Neuronal stem cell (in vitro differentiated cells): ENCODE measurements around the gene SLC22A16.

ENCODE experiments used
- DNase-seq: peaks from one replicate; pipeline ENCODE4 v3.0.0-alpha.2; 2013; ENCODE audit warnings: low spot score
- H2AFZ ChIP-seq: one replicate; pipeline ENCODE4 v1.6.1; 2013; ENCODE audit warnings: mild to moderate bottlenecking, low read length, inconsistent platforms
- H2AK5ac ChIP-seq: 2 replicates; pipeline ENCODE4 v1.6.1; 2013; ENCODE audit warnings: low read depth, mild to moderate bottlenecking, inconsistent platforms, low read length, moderate library complexity, mixed read lengths
- H2BK120ac ChIP-seq: 2 replicates; pipeline ENCODE4 v1.6.1; 2013; ENCODE audit warnings: low read depth, mild to moderate bottlenecking, inconsistent platforms, low read length, moderate library complexity, mixed read lengths
- H2BK12ac ChIP-seq: one replicate; pipeline ENCODE4 v1.6.1; 2013; ENCODE audit warnings: low read length, inconsistent platforms
- H2BK15ac ChIP-seq: 2 replicates; pipeline ENCODE4 v1.6.1; 2013; ENCODE audit warnings: mild to moderate bottlenecking, low read length, inconsistent platforms, mixed read lengths
- H2BK5ac ChIP-seq: one replicate; pipeline ENCODE4 v1.6.1; 2013; ENCODE audit warnings: inconsistent platforms, mild to moderate bottlenecking, low read length, moderate library complexity
- H3K14ac ChIP-seq: one replicate; pipeline ENCODE4 v1.6.1; 2013; ENCODE audit warnings: low read length, inconsistent platforms
- H3K18ac ChIP-seq: 2 replicates; pipeline ENCODE4 v1.6.1; 2013; ENCODE audit warnings: low read length, inconsistent platforms
- H3K23ac ChIP-seq: 2 replicates; pipeline ENCODE4 v1.6.1; 2013; ENCODE audit warnings: low read depth, mild to moderate bottlenecking, mixed read lengths, low read length, inconsistent platforms; ENCODE audit not compliant: poor library complexity
- H3K27ac ChIP-seq: replicated peaks from 3 replicates; pipeline ENCODE4 v1.5.1; 2013; ENCODE audit warnings: low read length, inconsistent platforms
- H3K27me3 ChIP-seq, 3 experiments: 2 replicates each; pipeline ENCODE4 v1.6.1; 2013; ENCODE audit warnings: low read length in 3 of 3, mild to moderate bottlenecking in 2 of 3, inconsistent platforms in 1 of 3, low read depth in 1 of 3, mixed read lengths in 1 of 3, moderate library complexity in 1 of 3; ENCODE audit not compliant: control insufficient read depth in 3 of 3, insufficient read depth in 3 of 3
- H3K36me3 ChIP-seq, 2 donors: replicated peaks in 1 of 2; 2 replicates each; pipeline ENCODE4 v1.6.1; 2013; ENCODE audit warnings: low read length in 2 of 2; ENCODE audit not compliant: control insufficient read depth in 2 of 2, insufficient read depth in 2 of 2
- H3K4ac ChIP-seq: 2 replicates; pipeline ENCODE4 v1.6.1; 2013; ENCODE audit warnings: inconsistent platforms, mild to moderate bottlenecking, low read length, moderate library complexity
- H3K4me1 ChIP-seq, 2 donors: 1 replicate in 1 of 2; 2 replicates in 1 of 2; pipeline ENCODE4 v1.6.1; 2013; ENCODE audit warnings: low read length in 2 of 2, low read depth in 1 of 2; ENCODE audit not compliant: control insufficient read depth in 2 of 2, insufficient read depth in 1 of 2
- H3K4me2 ChIP-seq: one replicate; pipeline ENCODE4 v1.6.1; 2013; ENCODE audit warnings: mild to moderate bottlenecking, low read length, inconsistent platforms; ENCODE audit not compliant: insufficient read depth, poor library complexity, severe bottlenecking
- H3K4me3 ChIP-seq, 2 donors: 2 replicates each; pipeline ENCODE4 v1.5.1; 2013; ENCODE audit warnings: low read length in 2 of 2, mild to moderate bottlenecking in 2 of 2, inconsistent platforms in 1 of 2, moderate library complexity in 1 of 2
- H3K79me1 ChIP-seq: one replicate; pipeline ENCODE4 v1.6.1; 2013; ENCODE audit warnings: low read depth, mild to moderate bottlenecking, inconsistent platforms, low read length, moderate library complexity
- H3K9ac ChIP-seq: one replicate; pipeline ENCODE4 v1.6.1; 2013; ENCODE audit warnings: mild to moderate bottlenecking, low read depth, low read length, inconsistent platforms; ENCODE audit not compliant: poor library complexity
- H3K9me3 ChIP-seq, 2 donors: replicated peaks in 1 of 2; 2 replicates each; pipeline versions ENCODE3 to v1.6.1; 2013; ENCODE audit warnings: low read length in 2 of 2, mild to moderate bottlenecking in 2 of 2, inconsistent platforms in 1 of 2, low read depth in 1 of 2, mixed read lengths in 1 of 2, moderate library complexity in 1 of 2; ENCODE audit not compliant: control insufficient read depth in 2 of 2, insufficient read depth in 1 of 2
- H4K8ac ChIP-seq: one replicate; pipeline ENCODE4 v1.6.1; 2013; ENCODE audit warnings: low read depth, mild to moderate bottlenecking, inconsistent platforms, low read length, moderate library complexity
- H4K91ac ChIP-seq: one replicate; pipeline ENCODE4 v1.6.1; 2013; ENCODE audit warnings: low read length, low read depth, mild to moderate bottlenecking, inconsistent platforms; ENCODE audit not compliant: poor library complexity
- WGBS, 2 donors: extraction: QIAGEN DNeasy Blood & Tissue Kit; methylation state at CpG; one replicate each; pipeline ENCODE4 v1.1.7; 2013; ENCODE audit warnings: missing lambda C conversion rate in 2 of 2, mixed read lengths in 1 of 2; ENCODE audit not compliant: insufficient read length in 2 of 2, insufficient replicate concordance in 1 of 2; ENCODE audit errors: extremely low coverage in 2 of 2; 5-methylcytosine and 5-hydroxymethylcytosine counted together

The SLC22A16 gene

DNA sequence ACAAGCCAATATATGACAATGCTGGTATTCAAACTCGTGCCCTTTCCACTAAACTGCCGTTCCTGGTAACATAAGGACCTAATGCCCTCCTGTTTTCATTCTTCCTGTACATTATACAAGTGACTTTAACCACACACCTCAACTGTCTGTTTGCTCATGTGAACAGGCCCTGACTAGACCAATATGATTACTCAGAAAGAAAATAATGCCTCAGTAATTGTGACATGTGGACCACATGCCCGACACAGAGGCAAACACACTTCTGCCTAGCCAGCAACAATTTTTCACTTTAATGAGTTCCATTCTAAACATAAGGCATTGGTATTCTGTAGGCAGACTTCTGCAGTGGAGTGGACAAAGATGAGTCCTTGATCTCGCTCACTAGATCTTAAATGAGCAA is 30.0 kb downstream of the SLC22A16 start:
- H3K4ac ChIP-seq, result no peak overlapping the region
- H2BK120ac ChIP-seq, result no peak overlapping the region
- no peaks in the 10 kb centered on the region for H3K9me3 ChIP-seq
- peaks cover 0 to 1% of the 10 kb centered on the region in 2 donors for H3K4me1 ChIP-seq
- no peak overlapping the region for H3K23ac ChIP-seq
- H2BK5ac ChIP-seq, result no peak overlapping the region
- whole genome bisulfite sequencing, 2 donors, result no CpG with 5 or more reads among the region's 4 CpGs
- H3K27ac ChIP-seq, result no peak overlapping the region
- H3K36me3 ChIP-seq, result no peaks in the 10 kb centered on the region
- H2AFZ ChIP-seq, result no peak overlapping the region
- H3K9ac ChIP-seq, result no peak overlapping the region
- H4K8ac ChIP-seq, result no peak overlapping the region
- no peak overlapping the region for H3K18ac ChIP-seq
- H3K14ac ChIP-seq, result no peak overlapping the region
- no peak overlapping the region for H2BK12ac ChIP-seq
- no peak overlapping the region for H4K91ac ChIP-seq
- H3K79me1 ChIP-seq, result no peaks in the 10 kb centered on the region
- H3K4me2 ChIP-seq, result no peak overlapping the region
- no peak overlapping the region for H3K4me3 ChIP-seq
- no peak overlapping the region for H2AK5ac ChIP-seq
- no peaks in the 10 kb centered on the region for H3K27me3 ChIP-seq
- DNase-seq, result no peak
- no peak overlapping the region for H2BK15ac ChIP-seq

DNA sequence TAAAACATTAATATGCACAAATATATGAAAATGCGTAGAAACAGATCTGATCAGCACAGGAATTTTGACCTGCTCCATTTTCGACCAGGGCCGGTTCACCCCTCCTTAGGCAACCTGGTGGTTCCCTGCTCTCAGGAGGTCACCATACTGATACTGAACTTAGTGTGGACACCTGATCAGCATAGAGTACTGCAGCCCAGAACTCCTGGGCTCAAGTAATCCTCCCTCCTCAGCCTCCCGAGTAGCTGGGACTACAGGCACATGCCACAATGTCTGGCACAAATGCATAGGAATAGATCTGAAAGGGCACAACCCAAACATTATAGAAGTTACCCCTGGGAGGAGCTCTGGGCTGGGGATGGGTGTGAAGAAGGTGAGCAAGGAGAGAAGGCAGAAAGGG is 36.4 kb downstream of the SLC22A16 start:
- Histone ChIP-seq H3K4me3 (no peak overlapping the region), H4K8ac (no peak overlapping the region), H3K4me2 (no peak overlapping the region), H3K36me3 (no peaks in the 10 kb centered on the region), H2BK12ac (no peak overlapping the region), H2AK5ac (no peak overlapping the region), H3K14ac (no peak overlapping the region), H3K27me3 (no peaks in the 10 kb centered on the region), H2BK5ac (no peak overlapping the region), H3K79me1 (no peaks in the 10 kb centered on the region), H3K27ac (no peak overlapping the region), H3K9ac (no peak overlapping the region), H3K4me1 (peaks cover 0 to 2% of the 10 kb centered on the region in 2 donors), H2AFZ (no peak overlapping the region), H2BK15ac (no peak overlapping the region), H2BK120ac (no peak overlapping the region), H3K23ac (no peak overlapping the region), H3K9me3 (peaks cover 0 to 2% of the 10 kb centered on the region in 2 donors), H4K91ac (no peak overlapping the region), H3K4ac (no peak overlapping the region), H3K18ac (no peak overlapping the region)
- no CpG with 5 or more reads among the region's 4 CpGs for WGBS, 2 donors
- DNase-seq, result no peak

- Histone ChIP-seq H3K4me1 (peaks cover 0 to 2% of the 10 kb centered on the region in 2 donors), H3K27me3 (no peaks in the 10 kb centered on the region), H2BK5ac (no peak overlapping the region), H4K8ac (no peak overlapping the region), H3K36me3 (no peaks in the 10 kb centered on the region), H2AK5ac (no peak overlapping the region), H2BK12ac (no peak overlapping the region), H3K4ac (no peak overlapping the region), H2BK15ac (no peak overlapping the region), H3K4me2 (no peak overlapping the region), H3K4me3 (no peak overlapping the region), H3K14ac (no peak overlapping the region), H2BK120ac (no peak overlapping the region), H4K91ac (no peak overlapping the region), H3K9me3 (peaks cover 0 to 2% of the 10 kb centered on the region in 2 donors), H3K9ac (no peak overlapping the region), H3K23ac (no peak overlapping the region), H3K79me1 (no peaks in the 10 kb centered on the region), H3K18ac (no peak overlapping the region), H2AFZ (no peak overlapping the region), H3K27ac (no peak overlapping the region)
- WGBS, 2 donors, result no CpG with 5 or more reads among the region's 5 CpGs
- DNase-seq, result no peak
These were observed 37.1 kb downstream of the SLC22A16 start for GRCh38 chr6:110439356-110439755.

GRCh38 chr6:110434961-110435602 is 41.3 kb downstream of the SLC22A16 start:
- H3K27ac ChIP-seq, result no peak overlapping the region
- H3K14ac ChIP-seq, result no peak overlapping the region
- no peak overlapping the region for H2AFZ ChIP-seq
- no peak overlapping the region for H4K91ac ChIP-seq
- no peaks in the 10 kb centered on the region for H3K36me3 ChIP-seq
- no CpG with 5 or more reads among the region's 7 CpGs for WGBS, 2 donors
- H3K4me2 ChIP-seq, result no peak overlapping the region
- H2BK120ac ChIP-seq, result no peak overlapping the region
- peaks cover 0 to 8% of the 10 kb centered on the region in 2 donors for H3K4me1 ChIP-seq
- H3K27me3 ChIP-seq, result peaks cover 0 to 6% (median 0%) of the 10 kb centered on the region in 3 experiments
- no peak for DNase-seq
- H3K4ac ChIP-seq, result no peak overlapping the region
- no peak overlapping the region for H4K8ac ChIP-seq
- no peak overlapping the region for H2AK5ac ChIP-seq
- H3K9me3 ChIP-seq, result peaks cover 0 to 2% of the 10 kb centered on the region in 2 donors
- H3K18ac ChIP-seq, result no peak overlapping the region
- no peaks in the 10 kb centered on the region for H3K79me1 ChIP-seq
- no peak overlapping the region for H3K9ac ChIP-seq
- H3K4me3 ChIP-seq, result no peak overlapping the region
- H2BK15ac ChIP-seq, result no peak overlapping the region
- no peak overlapping the region for H3K23ac ChIP-seq
- H2BK12ac ChIP-seq, result no peak overlapping the region
- no peak overlapping the region for H2BK5ac ChIP-seq
